ENCODE measurements around the gene COL4A6.

COL4A6 gene

DNA sequence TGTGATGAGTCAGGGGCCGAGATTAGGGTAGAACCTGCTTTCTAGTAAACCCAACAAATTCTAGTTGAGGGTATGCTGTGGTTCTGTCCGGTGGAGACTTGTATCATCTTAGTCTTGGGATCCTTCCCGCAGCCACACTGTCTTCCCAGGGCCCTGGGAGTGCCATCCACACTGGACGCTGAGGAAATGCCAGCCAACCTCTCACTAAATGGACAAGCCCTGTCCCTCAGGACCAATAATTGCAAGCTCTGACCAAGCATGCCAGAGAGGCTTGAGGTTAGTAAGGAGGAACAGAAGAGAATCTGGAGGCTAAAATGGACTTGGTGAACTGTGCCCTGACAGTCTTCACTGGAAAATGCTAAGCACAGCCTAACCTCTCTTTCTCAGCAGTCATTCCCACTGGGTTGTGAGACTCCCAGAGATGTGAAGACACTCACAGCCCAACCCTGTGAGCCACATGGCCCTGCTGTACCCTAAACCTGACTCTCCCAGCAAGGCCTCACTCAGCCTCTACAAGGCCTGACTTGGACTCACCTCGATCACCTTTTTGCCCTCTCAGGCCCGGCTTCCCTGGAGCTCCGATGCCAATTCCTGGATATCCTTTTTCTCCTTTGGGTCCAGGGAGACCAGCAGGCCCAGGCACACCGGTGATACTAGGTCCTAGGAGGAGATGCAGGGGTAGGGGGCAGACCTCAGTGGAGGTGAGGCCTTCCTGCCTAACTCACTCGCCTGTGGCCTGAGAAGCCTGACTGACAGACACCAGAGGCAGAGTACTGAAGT, 269.1 kb downstream of the COL4A6 start (continued):
- TF ChIP-seq, protein P1, sequence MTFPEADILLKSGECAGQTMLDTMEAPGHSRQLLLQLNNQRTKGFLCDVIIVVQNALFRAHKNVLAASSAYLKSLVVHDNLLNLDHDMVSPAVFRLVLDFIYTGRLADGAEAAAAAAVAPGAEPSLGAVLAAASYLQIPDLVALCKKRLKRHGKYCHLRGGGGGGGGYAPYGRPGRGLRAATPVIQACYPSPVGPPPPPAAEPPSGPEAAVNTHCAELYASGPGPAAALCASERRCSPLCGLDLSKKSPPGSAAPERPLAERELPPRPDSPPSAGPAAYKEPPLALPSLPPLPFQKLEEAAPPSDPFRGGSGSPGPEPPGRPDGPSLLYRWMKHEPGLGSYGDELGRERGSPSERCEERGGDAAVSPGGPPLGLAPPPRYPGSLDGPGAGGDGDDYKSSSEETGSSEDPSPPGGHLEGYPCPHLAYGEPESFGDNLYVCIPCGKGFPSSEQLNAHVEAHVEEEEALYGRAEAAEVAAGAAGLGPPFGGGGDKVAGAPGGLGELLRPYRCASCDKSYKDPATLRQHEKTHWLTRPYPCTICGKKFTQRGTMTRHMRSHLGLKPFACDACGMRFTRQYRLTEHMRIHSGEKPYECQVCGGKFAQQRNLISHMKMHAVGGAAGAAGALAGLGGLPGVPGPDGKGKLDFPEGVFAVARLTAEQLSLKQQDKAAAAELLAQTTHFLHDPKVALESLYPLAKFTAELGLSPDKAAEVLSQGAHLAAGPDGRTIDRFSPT (tag by site-specific recombination; IDR thresholded peaks at IDR 0.05), result no peak
- TF ChIP-seq YY1 (tag by site-specific recombination; IDR thresholded peaks at IDR 0.05) (no peak), ZNF350 (tag by site-specific recombination; IDR thresholded peaks at IDR 0.05) (no peak), ZNF626 (tag by site-specific recombination; IDR thresholded peaks at IDR 0.05) (no peak), ZBTB1 (tag by site-specific recombination; IDR thresholded peaks at IDR 0.05) (no peak)

- H3K27ac ChIP-seq (ENCODE audit: extremely low read depth, low read depth, low read length), result no peak overlapping the region
- CTCF ChIA-PET, result interaction anchor here (0.7 to 1.2 kb wide), 4 partner anchors 12 to 370 kb away, joined by 3 to 4 read pairs (median 3); no protein-coding TSS in a partner anchor
- H3K4me1 ChIP-seq (ENCODE audit: control insufficient read depth, insufficient read depth, low read length), result 0 out of 2 replicates have a peak, but pooled peaks cover 2% of the 10 kb centered on the region
- no peaks in the 10 kb centered on the region for H3K9me3 ChIP-seq (ENCODE audit: control insufficient read depth, insufficient read depth, low read depth, low read length)
- H3K36me3 ChIP-seq (ENCODE audit: control insufficient read depth in 2 of 2, insufficient read depth in 1 of 2, low read length in 2 of 2), result no peaks in the 10 kb centered on the region
- POLR2A ChIA-PET, result no interaction called here
- no peak overlapping the region for H3K4me3 ChIP-seq (ENCODE audit: low read depth, low read length)
- TF ChIP-seq ZFHX2 (tag by site-specific recombination; conservative IDR thresholded peaks at IDR 0.05), result no peak
- TF ChIP-seq GLI2 (tag by site-specific recombination; IDR thresholded peaks at IDR 0.05; ENCODE audit: borderline replicate concordance, low read depth), result no peak
- no peak for TF ChIP-seq ZNF114 (tag by site-specific recombination; IDR thresholded peaks at IDR 0.05)
- no peak for TF ChIP-seq KLF7 (tag by site-specific recombination; IDR thresholded peaks at IDR 0.05; ENCODE audit: borderline replicate concordance)
- no peak for TF ChIP-seq ZNF239 (tag by site-specific recombination; IDR thresholded peaks at IDR 0.05)
- TF ChIP-seq ZNF266 (tag by site-specific recombination; IDR thresholded peaks at IDR 0.05; ENCODE audit: low read depth), result no peak
- TF ChIP-seq SP3 (tag by site-specific recombination; IDR thresholded peaks at IDR 0.05), result no peak
- TF ChIP-seq ZNF324 (tag by site-specific recombination; IDR thresholded peaks at IDR 0.05), result no peak
- TF ChIP-seq ZNF23 (tag by site-specific recombination; IDR thresholded peaks at IDR 0.05; ENCODE audit: borderline replicate concordance), result no peak
- no peak for TF ChIP-seq ZNF501 (tag by site-specific recombination; IDR thresholded peaks at IDR 0.05)
- no peak for TF ChIP-seq ZNF610 (tag by site-specific recombination; IDR thresholded peaks at IDR 0.05; ENCODE audit: borderline replicate concordance)
- TF ChIP-seq GFI1B (tag by site-specific recombination; IDR thresholded peaks at IDR 0.05), result peak; percentile 68
- TF ChIP-seq KLF8 (tag by site-specific recombination; IDR thresholded peaks at IDR 0.05), result no peak
- TF ChIP-seq ZNF76 (tag by site-specific recombination; IDR thresholded peaks at IDR 0.05; ENCODE audit: borderline replicate concordance, low read depth), result no peak
- no peak for TF ChIP-seq ZNF416 (tag by site-specific recombination; IDR thresholded peaks at IDR 0.05)
- TF ChIP-seq ZNF513 (tag by site-specific recombination; IDR thresholded peaks at IDR 0.05), result no peak
- TF ChIP-seq ZNF335 (tag by site-specific recombination; conservative IDR thresholded peaks at IDR 0.05), result peak; percentile 26; the same call in 1 of the 2 replicates
- TF ChIP-seq ZSCAN18 (tag by site-specific recombination; IDR thresholded peaks at IDR 0.05), result no peak
- TF ChIP-seq ZNF221 (tag by site-specific recombination; IDR thresholded peaks at IDR 0.05; ENCODE audit: borderline replicate concordance), result no peak
- TF ChIP-seq ZNF341 (tag by site-specific recombination; IDR thresholded peaks at IDR 0.05; ENCODE audit: low read depth), result no peak
- TF ChIP-seq IKZF3 (tag by site-specific recombination; IDR thresholded peaks at IDR 0.05), result peak; percentile 41; the same call in 1 of the 2 replicates
- TF ChIP-seq, protein P1 (tag by site-specific recombination; IDR thresholded peaks at IDR 0.05), result peak; percentile 71
- TF ChIP-seq ZNF843 (tag by site-specific recombination; IDR thresholded peaks at IDR 0.05), result peak; percentile 62; the same call in 1 of the 2 replicates
- TF ChIP-seq ZXDB (tag by site-specific recombination; IDR thresholded peaks at IDR 0.05), result peak; percentile 19; the same call in 1 of the 2 replicates
- no peak for TF ChIP-seq ZNF48 (tag by site-specific recombination; IDR thresholded peaks at IDR 0.05)
Measured at GRCh38 chrX:108167211-108167872, 270.9 kb downstream of the COL4A6 start.
